HepG2 (cell line): ENCODE measurements around the gene HDLBP. TPM values are rescaled to one million over a fixed set of nuclear protein-coding genes. Genes with fewer than 3 reads are reported as not detected.

Experiments
- GLI4 ChIP-seq: sonication (generic); formaldehyde crosslinking; IDR thresholded peaks from 2 replicates; pipeline ENCODE4 v1.5.1; 2020; ENCODE audit warnings: missing genetic modification reagents, mild to moderate bottlenecking, moderate library complexity, borderline replicate concordance
- GZF1 ChIP-seq: sonication (generic); formaldehyde crosslinking; IDR thresholded peaks from 2 replicates; pipeline ENCODE4 v1.5.1; 2020; ENCODE audit warnings: mild to moderate bottlenecking, missing genetic modification reagents
- KDM1A ChIP-seq: IDR thresholded peaks from 2 replicates; pipeline ENCODE4 v1.6.1; 2016; ENCODE audit warnings: missing compliant biosample characterization
- KLF11 ChIP-seq: IDR thresholded peaks from 2 replicates; pipeline ENCODE4 v1.6.1; 2016; ENCODE audit warnings: missing compliant biosample characterization
- SNAPC2 ChIP-seq: sonication (generic); formaldehyde crosslinking; IDR thresholded peaks from 2 replicates; pipeline ENCODE4 v1.8.1; 2022; ENCODE audit warnings: mild to moderate bottlenecking, missing genetic modification reagents
- SP4 ChIP-seq: sonication (generic); formaldehyde crosslinking; IDR thresholded peaks from 2 replicates; pipeline ENCODE4 v1.8.1; 2023; ENCODE audit warnings: mild to moderate bottlenecking, missing genetic modification reagents
- SSRP1 ChIP-seq: IDR thresholded peaks from 2 replicates; pipeline ENCODE4 v1.6.1; 2016; ENCODE audit warnings: control low read depth
- TCF7 ChIP-seq: sonication (generic); IDR thresholded peaks from 2 replicates; pipeline ENCODE4 v1.6.1; 2016; ENCODE audit warnings: antibody characterized with exemption, low read depth
- ZBTB20 ChIP-seq: sonication (generic); formaldehyde crosslinking; IDR thresholded peaks from 2 replicates; pipeline ENCODE4 v1.8.1; 2023; ENCODE audit warnings: missing genetic modification reagents, low read depth, mild to moderate bottlenecking, borderline replicate concordance
- ZIK1 ChIP-seq: sonication (generic); formaldehyde crosslinking; IDR thresholded peaks from 2 replicates; pipeline ENCODE4 v1.5.0; 2020; ENCODE audit warnings: mild to moderate bottlenecking, low read depth, missing genetic modification reagents, borderline replicate concordance
- ZNF124 ChIP-seq: sonication (generic); formaldehyde crosslinking; IDR thresholded peaks from 2 replicates; pipeline ENCODE4 v1.4.0; 2020; ENCODE audit warnings: missing genetic modification reagents
- ZNF230 ChIP-seq: sonication (generic); formaldehyde crosslinking; IDR thresholded peaks from 2 replicates; pipeline ENCODE4 v1.4.0; 2020; ENCODE audit warnings: mild to moderate bottlenecking, missing genetic modification reagents
- ZNF737 ChIP-seq: sonication (generic); formaldehyde crosslinking; IDR thresholded peaks from 2 replicates; pipeline ENCODE4 v1.5.0; 2020; ENCODE audit warnings: missing genetic modification reagents, mild to moderate bottlenecking, borderline replicate concordance
- ZNF775 ChIP-seq: sonication (generic); formaldehyde crosslinking; IDR thresholded peaks from 2 replicates; pipeline ENCODE4 v1.4.0; 2020; ENCODE audit warnings: missing genetic modification reagents, mild to moderate bottlenecking, moderate library complexity, borderline replicate concordance
- polyA plus RNA-seq, 8 experiments: library from polyadenylated mRNA; depleted of rRNA in 3 of 8; stranded (reverse) in 7 of 8; unstranded in 1 of 8; fragments of >200 nt; fragmentation: Illumina TruSeq in 4 of 8; extraction: Trizol in 4 of 8; gene quantifications; 2 replicates each; pipeline versions ENCODE4 v1.2.1 to v1.2.3, GENCODE V29; 2011 to 2016; ENCODE audit warnings: low read depth in 4 of 8, missing spikeins in 1 of 8, mixed read lengths in 1 of 8; ENCODE audit not compliant: insufficient read depth in 1 of 8
- total RNA-seq, 5 experiments: library from RNA; depleted of rRNA; stranded (reverse); fragments of >200 nt; fragmentation: Illumina TruSeq; extraction: Trizol; gene quantifications; 2 replicates each; pipeline ENCODE4 v1.2.3, GENCODE V29; 2016; ENCODE audit warnings: low read depth in 1 of 5
- TF ChIP-seq, protein P1 (sequence below): IDR thresholded peaks from 2 replicates; pipeline ENCODE4 v1.4.0; 2020; ENCODE audit warnings: mild to moderate bottlenecking, missing genetic modification reagents
- TF ChIP-seq, protein P2 (sequence below): conservative IDR thresholded peaks from 2 replicates; pipeline ENCODE4 v1.6.1; 2018; ENCODE audit warnings: missing genetic modification reagents
- TF ChIP-seq, protein P3 (sequence below): sonication (generic); formaldehyde crosslinking; IDR thresholded peaks from 2 replicates; pipeline ENCODE4 v1.8.0; 2022; ENCODE audit warnings: missing genetic modification reagents, mild to moderate bottlenecking, moderate library complexity, borderline replicate concordance
- TF ChIP-seq, protein P4 (sequence below): sonication (generic); formaldehyde crosslinking; IDR thresholded peaks from 2 replicates; pipeline ENCODE4 v1.9.0; 2021; ENCODE audit warnings: missing genetic modification reagents, mild to moderate bottlenecking, borderline replicate concordance
- TF ChIP-seq, protein P5 (sequence below): sonication (generic); formaldehyde crosslinking; IDR thresholded peaks from 2 replicates; pipeline ENCODE4 v1.4.0; 2020; ENCODE audit warnings: missing genetic modification reagents, low read depth, mild to moderate bottlenecking, borderline replicate concordance

Gene HDLBP
- total and polyA plus RNA-seq, 2 of the 13 experiments (the other 11 are each of a cell fraction or from before 2014, with no cell fraction given): 464 to 707 TPM

DNA sequence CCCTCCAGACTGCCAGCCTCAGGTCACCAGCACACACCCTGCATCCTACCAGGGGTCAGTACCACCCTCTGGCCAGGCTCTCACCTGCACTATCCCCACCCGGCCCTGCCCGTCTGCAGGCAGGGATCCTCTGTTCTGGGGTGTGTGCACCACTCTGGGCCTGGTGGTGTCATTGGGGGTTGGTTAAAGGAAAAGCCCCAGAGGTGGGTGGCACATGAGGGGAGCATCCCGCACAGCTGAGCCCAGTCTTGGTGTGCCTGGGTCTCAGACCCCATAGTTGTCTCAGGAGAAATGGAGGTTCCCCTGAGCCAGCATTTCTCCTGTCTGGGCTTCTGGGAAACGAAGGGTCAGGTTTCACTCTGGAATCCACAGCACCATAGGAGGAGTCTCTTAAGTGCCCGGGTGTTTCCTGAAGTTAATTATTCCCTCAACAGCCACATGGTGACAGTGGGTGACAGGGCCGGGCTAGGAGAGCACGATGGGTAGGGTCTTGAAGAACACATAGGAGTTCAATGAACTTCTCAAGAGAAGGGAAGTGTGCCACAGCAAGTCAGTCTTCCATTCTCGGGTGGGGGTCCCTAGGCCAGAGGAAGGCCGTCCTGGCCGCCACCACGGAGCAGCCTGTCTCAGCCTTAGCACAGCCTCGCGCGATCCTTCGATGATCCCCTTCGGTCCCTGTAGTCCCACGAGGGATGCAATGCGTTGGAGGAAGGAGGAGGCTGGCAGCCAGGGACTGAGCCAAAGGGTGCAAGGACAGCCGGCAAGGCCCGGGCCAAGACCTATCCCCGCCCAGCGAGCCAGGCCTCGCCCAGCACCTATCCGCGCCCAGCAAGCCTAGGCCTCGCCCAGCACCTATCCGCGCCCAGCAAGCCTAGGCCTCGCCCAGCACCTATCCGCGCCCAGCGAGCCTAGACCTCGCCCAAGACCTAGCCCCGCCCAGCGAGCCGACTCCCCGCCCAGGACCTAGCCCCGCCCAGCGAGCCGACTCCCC, 39.5 kb upstream of the HDLBP start (continued):
- TF ChIP-seq, protein P1, sequence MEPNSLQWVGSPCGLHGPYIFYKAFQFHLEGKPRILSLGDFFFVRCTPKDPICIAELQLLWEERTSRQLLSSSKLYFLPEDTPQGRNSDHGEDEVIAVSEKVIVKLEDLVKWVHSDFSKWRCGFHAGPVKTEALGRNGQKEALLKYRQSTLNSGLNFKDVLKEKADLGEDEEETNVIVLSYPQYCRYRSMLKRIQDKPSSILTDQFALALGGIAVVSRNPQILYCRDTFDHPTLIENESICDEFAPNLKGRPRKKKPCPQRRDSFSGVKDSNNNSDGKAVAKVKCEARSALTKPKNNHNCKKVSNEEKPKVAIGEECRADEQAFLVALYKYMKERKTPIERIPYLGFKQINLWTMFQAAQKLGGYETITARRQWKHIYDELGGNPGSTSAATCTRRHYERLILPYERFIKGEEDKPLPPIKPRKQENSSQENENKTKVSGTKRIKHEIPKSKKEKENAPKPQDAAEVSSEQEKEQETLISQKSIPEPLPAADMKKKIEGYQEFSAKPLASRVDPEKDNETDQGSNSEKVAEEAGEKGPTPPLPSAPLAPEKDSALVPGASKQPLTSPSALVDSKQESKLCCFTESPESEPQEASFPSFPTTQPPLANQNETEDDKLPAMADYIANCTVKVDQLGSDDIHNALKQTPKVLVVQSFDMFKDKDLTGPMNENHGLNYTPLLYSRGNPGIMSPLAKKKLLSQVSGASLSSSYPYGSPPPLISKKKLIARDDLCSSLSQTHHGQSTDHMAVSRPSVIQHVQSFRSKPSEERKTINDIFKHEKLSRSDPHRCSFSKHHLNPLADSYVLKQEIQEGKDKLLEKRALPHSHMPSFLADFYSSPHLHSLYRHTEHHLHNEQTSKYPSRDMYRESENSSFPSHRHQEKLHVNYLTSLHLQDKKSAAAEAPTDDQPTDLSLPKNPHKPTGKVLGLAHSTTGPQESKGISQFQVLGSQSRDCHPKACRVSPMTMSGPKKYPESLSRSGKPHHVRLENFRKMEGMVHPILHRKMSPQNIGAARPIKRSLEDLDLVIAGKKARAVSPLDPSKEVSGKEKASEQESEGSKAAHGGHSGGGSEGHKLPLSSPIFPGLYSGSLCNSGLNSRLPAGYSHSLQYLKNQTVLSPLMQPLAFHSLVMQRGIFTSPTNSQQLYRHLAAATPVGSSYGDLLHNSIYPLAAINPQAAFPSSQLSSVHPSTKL (CRISPR knock-in tag): no peak
- TF ChIP-seq GZF1 (CRISPR knock-in tag): peak; percentile 80; the same call in 1 of the 2 replicates
- no peak; the same call in 1 of the 2 replicates for TF ChIP-seq ZNF124
- peak; percentile 55; the same call in 1 of the 2 replicates for TF ChIP-seq ZNF230 (CRISPR knock-in tag)
- TF ChIP-seq GLI4 (CRISPR knock-in tag): peak; percentile 49; the same call in 1 of the 2 replicates
- TF ChIP-seq SP4 (CRISPR knock-in tag): peak; percentile 78
- TF ChIP-seq ZIK1 (CRISPR knock-in tag): 0 out of 2 replicates have a peak, but pooled peaks have one; percentile 29
- no peak for TF ChIP-seq KDM1A (CRISPR knock-in tag)
- peak; percentile 98 for TF ChIP-seq SSRP1 (CRISPR knock-in tag)
- TF ChIP-seq ZNF737 (CRISPR knock-in tag): no peak
- TF ChIP-seq, protein P2, sequence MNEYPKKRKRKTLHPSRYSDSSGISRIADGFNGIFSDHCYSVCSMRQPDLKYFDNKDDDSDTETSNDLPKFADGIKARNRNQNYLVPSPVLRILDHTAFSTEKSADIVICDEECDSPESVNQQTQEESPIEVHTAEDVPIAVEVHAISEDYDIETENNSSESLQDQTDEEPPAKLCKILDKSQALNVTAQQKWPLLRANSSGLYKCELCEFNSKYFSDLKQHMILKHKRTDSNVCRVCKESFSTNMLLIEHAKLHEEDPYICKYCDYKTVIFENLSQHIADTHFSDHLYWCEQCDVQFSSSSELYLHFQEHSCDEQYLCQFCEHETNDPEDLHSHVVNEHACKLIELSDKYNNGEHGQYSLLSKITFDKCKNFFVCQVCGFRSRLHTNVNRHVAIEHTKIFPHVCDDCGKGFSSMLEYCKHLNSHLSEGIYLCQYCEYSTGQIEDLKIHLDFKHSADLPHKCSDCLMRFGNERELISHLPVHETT: peak; percentile 46; the same call in 1 of the 2 replicates
- TF ChIP-seq ZBTB20 (CRISPR knock-in tag): peak; percentile 45; the same call in 1 of the 2 replicates
- TF ChIP-seq, protein P3, sequence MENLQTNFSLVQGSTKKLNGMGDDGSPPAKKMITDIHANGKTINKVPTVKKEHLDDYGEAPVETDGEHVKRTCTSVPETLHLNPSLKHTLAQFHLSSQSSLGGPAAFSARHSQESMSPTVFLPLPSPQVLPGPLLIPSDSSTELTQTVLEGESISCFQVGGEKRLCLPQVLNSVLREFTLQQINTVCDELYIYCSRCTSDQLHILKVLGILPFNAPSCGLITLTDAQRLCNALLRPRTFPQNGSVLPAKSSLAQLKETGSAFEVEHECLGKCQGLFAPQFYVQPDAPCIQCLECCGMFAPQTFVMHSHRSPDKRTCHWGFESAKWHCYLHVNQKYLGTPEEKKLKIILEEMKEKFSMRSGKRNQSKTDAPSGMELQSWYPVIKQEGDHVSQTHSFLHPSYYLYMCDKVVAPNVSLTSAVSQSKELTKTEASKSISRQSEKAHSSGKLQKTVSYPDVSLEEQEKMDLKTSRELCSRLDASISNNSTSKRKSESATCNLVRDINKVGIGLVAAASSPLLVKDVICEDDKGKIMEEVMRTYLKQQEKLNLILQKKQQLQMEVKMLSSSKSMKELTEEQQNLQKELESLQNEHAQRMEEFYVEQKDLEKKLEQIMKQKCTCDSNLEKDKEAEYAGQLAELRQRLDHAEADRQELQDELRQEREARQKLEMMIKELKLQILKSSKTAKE (CRISPR knock-in tag): no peak
- TF ChIP-seq TCF7: no peak
- no peak for TF ChIP-seq ZNF775 (CRISPR knock-in tag)
- TF ChIP-seq SNAPC2: no peak
- TF ChIP-seq, protein P4, sequence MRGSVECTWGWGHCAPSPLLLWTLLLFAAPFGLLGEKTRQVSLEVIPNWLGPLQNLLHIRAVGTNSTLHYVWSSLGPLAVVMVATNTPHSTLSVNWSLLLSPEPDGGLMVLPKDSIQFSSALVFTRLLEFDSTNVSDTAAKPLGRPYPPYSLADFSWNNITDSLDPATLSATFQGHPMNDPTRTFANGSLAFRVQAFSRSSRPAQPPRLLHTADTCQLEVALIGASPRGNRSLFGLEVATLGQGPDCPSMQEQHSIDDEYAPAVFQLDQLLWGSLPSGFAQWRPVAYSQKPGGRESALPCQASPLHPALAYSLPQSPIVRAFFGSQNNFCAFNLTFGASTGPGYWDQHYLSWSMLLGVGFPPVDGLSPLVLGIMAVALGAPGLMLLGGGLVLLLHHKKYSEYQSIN (CRISPR knock-in tag): no peak
- TF ChIP-seq, protein P5, sequence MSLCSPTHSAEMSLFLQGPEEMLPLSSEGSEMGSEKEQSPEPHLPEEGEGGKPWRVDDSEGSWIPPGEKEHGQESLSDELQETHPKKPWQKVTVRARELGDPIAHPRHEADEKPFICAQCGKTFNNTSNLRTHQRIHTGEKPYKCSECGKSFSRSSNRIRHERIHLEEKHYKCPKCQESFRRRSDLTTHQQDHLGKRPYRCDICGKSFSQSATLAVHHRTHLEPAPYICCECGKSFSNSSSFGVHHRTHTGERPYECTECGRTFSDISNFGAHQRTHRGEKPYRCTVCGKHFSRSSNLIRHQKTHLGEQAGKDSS (CRISPR knock-in tag): peak; percentile 72; the same call in 1 of the 2 replicates
- TF ChIP-seq KLF11 (CRISPR knock-in tag): no peak
